Sigmoid colon (tissue), 4 donors: ENCODE data around the gene CCDC171.

Source experiments
- EP300 ChIP-seq, 4 donors: sonication (generic); formaldehyde crosslinking; IDR thresholded peaks; one replicate each; pipeline ENCODE4 v1.6.1; 2017; ENCODE audit warnings: antibody characterized with exemption in 4 of 4
- POLR2AphosphoS5 ChIP-seq, 4 donors: sonication (generic); formaldehyde crosslinking; IDR thresholded peaks; one replicate each; pipeline ENCODE4 v1.6.1; 2017; ENCODE audit warnings: antibody characterized with exemption in 4 of 4
- TF ChIP-seq, protein P1 (sequence below), 4 experiments: fragments of 450-650 bp in 3 of 4; fragments of 200-600 bp in 1 of 4; IDR thresholded peaks; one replicate each; pipeline ENCODE4 v1.5.1; 2016 to 2019; ENCODE audit warnings: antibody characterized with exemption in 4 of 4, mild to moderate bottlenecking in 3 of 4, moderate library complexity in 2 of 4

DNA sequence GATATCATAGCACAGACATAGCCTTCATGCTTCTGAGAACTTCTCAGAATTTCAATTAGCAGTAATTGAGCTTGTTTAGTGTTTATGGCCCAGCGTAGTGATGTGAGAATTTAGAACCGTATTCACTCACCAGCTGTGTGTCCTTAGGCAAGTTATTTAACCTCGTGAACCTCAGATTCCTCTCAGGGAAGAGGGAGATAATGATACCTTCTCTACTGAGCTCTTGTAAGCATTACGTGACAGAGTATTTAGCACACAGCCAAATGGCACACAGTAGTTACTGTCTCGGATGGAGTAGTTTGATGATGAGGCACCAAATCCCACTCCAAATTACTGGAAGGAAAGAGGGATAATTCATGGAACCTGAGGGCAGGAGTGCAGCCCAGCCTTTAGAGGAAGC is 429.3 kb downstream of the CCDC171 start:
- TF ChIP-seq, protein P1, sequence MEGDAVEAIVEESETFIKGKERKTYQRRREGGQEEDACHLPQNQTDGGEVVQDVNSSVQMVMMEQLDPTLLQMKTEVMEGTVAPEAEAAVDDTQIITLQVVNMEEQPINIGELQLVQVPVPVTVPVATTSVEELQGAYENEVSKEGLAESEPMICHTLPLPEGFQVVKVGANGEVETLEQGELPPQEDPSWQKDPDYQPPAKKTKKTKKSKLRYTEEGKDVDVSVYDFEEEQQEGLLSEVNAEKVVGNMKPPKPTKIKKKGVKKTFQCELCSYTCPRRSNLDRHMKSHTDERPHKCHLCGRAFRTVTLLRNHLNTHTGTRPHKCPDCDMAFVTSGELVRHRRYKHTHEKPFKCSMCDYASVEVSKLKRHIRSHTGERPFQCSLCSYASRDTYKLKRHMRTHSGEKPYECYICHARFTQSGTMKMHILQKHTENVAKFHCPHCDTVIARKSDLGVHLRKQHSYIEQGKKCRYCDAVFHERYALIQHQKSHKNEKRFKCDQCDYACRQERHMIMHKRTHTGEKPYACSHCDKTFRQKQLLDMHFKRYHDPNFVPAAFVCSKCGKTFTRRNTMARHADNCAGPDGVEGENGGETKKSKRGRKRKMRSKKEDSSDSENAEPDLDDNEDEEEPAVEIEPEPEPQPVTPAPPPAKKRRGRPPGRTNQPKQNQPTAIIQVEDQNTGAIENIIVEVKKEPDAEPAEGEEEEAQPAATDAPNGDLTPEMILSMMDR (IDR thresholded peaks at IDR 0.05): no peak
- no peak for TF ChIP-seq POLR2AphosphoS5 (IDR thresholded peaks at IDR 0.05)
- TF ChIP-seq EP300 (IDR thresholded peaks at IDR 0.05): no peak
